Calu3 (cell line): ENCODE measurements around the gene WIPF1. TPM values are rescaled to one million over a fixed set of nuclear protein-coding genes. Genes with fewer than 3 reads are reported as not detected.

Experiments
- BruUV-seq: library from RNA; stranded (reverse); fragments of 400-500 nt; replicated peaks from 2 replicates; lab custom pipeline; 2021; lab: Mats Ljungman, UMichigan
- CTCF ChIA-PET: fragments of 300-600 bp; sonication (Branson Sonifier 250); formaldehyde crosslinking; loops from one replicate; lab custom pipeline; 2022; ENCODE audit warnings: antibody characterized with exemption; lab: Charles Lee
- DNase-seq: peaks from one replicate; pipeline ENCODE4 v3.0.0; 2022
- H3K27ac Mint-ChIP-seq: one replicate; pipeline ENCODE4 v1.8.0; 2022; ENCODE audit warnings: mixed read lengths; ENCODE audit not compliant: unreplicated experiment
- H3K27me3 Mint-ChIP-seq: one replicate; pipeline ENCODE4 v1.8.0; 2022; ENCODE audit warnings: mixed read lengths; ENCODE audit not compliant: unreplicated experiment
- H3K36me3 Mint-ChIP-seq: one replicate; pipeline ENCODE4 v1.8.0; 2022; ENCODE audit warnings: mild to moderate bottlenecking, moderate library complexity, mixed read lengths; ENCODE audit not compliant: insufficient read depth, unreplicated experiment
- H3K4me1 Mint-ChIP-seq: one replicate; pipeline ENCODE4 v1.8.0; 2022; ENCODE audit warnings: mild to moderate bottlenecking, low read depth, mixed read lengths; ENCODE audit not compliant: unreplicated experiment
- H3K4me3 Mint-ChIP-seq: one replicate; pipeline ENCODE4 v1.8.0; 2022; ENCODE audit warnings: mild to moderate bottlenecking, low read depth, moderate library complexity, mixed read lengths; ENCODE audit not compliant: unreplicated experiment
- H3K9me3 Mint-ChIP-seq: one replicate; pipeline ENCODE4 v1.8.0; 2022; ENCODE audit warnings: low read depth, mixed read lengths; ENCODE audit not compliant: unreplicated experiment
- intact Hi-C: fragments of 100-400 bp; cut with micrococcal nuclease; formaldehyde crosslinking; loops from one replicate; pipeline ENCODE4 v1.10.0; 2022; ENCODE audit not compliant: unreplicated experiment
- total RNA-seq: library from RNA; stranded (reverse); gene quantifications from 2 replicates; pipeline ENCODE4 v1.2.3, GENCODE V29; 2022
- TF ChIP-seq, protein P1 (sequence below): fragments of 200-600 bp; IDR thresholded peaks from one replicate; pipeline ENCODE4 v1.8.0; 2022; ENCODE audit warnings: antibody characterized with exemption; ENCODE audit not compliant: unreplicated experiment

The WIPF1 gene
- total RNA-seq, 1 experiment from 2014 or later = 0.87 TPM

- no peak for DNase-seq
- H3K27me3 Mint-ChIP-seq = peaks cover 32% of the 10 kb centered on the region
- no TSS peak for BruUV-seq
- no peaks in the 10 kb centered on the region for H3K4me1 Mint-ChIP-seq
- intact Hi-C loops = no loop called here
- no peaks in the 10 kb centered on the region for H3K36me3 Mint-ChIP-seq
- H3K4me3 Mint-ChIP-seq = no peak overlapping the region
- TF ChIP-seq, protein P1, sequence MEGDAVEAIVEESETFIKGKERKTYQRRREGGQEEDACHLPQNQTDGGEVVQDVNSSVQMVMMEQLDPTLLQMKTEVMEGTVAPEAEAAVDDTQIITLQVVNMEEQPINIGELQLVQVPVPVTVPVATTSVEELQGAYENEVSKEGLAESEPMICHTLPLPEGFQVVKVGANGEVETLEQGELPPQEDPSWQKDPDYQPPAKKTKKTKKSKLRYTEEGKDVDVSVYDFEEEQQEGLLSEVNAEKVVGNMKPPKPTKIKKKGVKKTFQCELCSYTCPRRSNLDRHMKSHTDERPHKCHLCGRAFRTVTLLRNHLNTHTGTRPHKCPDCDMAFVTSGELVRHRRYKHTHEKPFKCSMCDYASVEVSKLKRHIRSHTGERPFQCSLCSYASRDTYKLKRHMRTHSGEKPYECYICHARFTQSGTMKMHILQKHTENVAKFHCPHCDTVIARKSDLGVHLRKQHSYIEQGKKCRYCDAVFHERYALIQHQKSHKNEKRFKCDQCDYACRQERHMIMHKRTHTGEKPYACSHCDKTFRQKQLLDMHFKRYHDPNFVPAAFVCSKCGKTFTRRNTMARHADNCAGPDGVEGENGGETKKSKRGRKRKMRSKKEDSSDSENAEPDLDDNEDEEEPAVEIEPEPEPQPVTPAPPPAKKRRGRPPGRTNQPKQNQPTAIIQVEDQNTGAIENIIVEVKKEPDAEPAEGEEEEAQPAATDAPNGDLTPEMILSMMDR = no peak
- CTCF ChIA-PET = no interaction called here
- H3K27ac Mint-ChIP-seq = no peak overlapping the region
- H3K9me3 Mint-ChIP-seq = no peaks in the 10 kb centered on the region
Observed at GRCh38 chr2:174518395-174518794, 79.2 kb downstream of the WIPF1 start.

GRCh38 chr2:174516501-174517378 is 80.9 kb downstream of the WIPF1 start:
- Mint-ChIP-seq H3K27ac (no peak overlapping the region), H3K27me3 (peaks cover 29% of the 10 kb centered on the region), H3K4me3 (no peak overlapping the region), H3K4me1 (no peaks in the 10 kb centered on the region), H3K36me3 (no peaks in the 10 kb centered on the region), H3K9me3 (peaks cover 7% of the 10 kb centered on the region)
- intact Hi-C loops = no loop called here
- DNase-seq = no peak
- TF ChIP-seq, protein P1 = no peak
- CTCF ChIA-PET = no interaction called here
- BruUV-seq = no TSS peak

- BruUV-seq = no TSS peak
- intact Hi-C loops = no loop called here
Observed at GRCh38 chr2:174512345-174512744, 85.3 kb downstream of the WIPF1 start.

GRCh38 chr2:174511580-174512260 is 85.9 kb downstream of the WIPF1 start:
- BruUV-seq = no TSS peak
- H3K9me3 Mint-ChIP-seq = peaks cover 21% of the 10 kb centered on the region
- CTCF ChIA-PET = no interaction called here

More at GRCh38 chr2:174512345-174512744, 85.3 kb downstream of the WIPF1 start:
- no peak for DNase-seq
- Mint-ChIP-seq H3K27ac (no peak overlapping the region), H3K9me3 (peaks cover 21% of the 10 kb centered on the region), H3K4me1 (no peaks in the 10 kb centered on the region), H3K36me3 (no peaks in the 10 kb centered on the region), H3K27me3 (no peaks in the 10 kb centered on the region), H3K4me3 (no peak overlapping the region)
- CTCF ChIA-PET = no interaction called here
- TF ChIP-seq, protein P1 = no peak

More at GRCh38 chr2:174511580-174512260, 85.9 kb downstream of the WIPF1 start:
- Mint-ChIP-seq H3K4me3 (no peak overlapping the region), H3K27me3 (no peaks in the 10 kb centered on the region), H3K4me1 (no peaks in the 10 kb centered on the region), H3K27ac (no peak overlapping the region), H3K36me3 (no peaks in the 10 kb centered on the region)
- intact Hi-C loops = no loop called here
- DNase-seq = no peak
- TF ChIP-seq, protein P1 = no peak
